ENCODE data around the gene CHCHD3. TPM values are rescaled to one million over a fixed set of nuclear protein-coding genes. Genes with fewer than 3 reads are reported as not detected.

Gene CHCHD3
- total and polyA plus RNA-seq, 9 of the 15 experiments (the other 6 are each of a cell fraction or from before 2014, with no cell fraction given) = 66.2 to 279 (median 204) TPM

- no peak for FAIRE-seq
- TF ChIP-seq GTF2E2 (tag; IDR thresholded peaks at IDR 0.05) = no peak
- TF ChIP-seq STAG1 (CRISPR knock-in tag; IDR thresholded peaks at IDR 0.05; ENCODE audit: borderline replicate concordance) = no peak
- no peak for TF ChIP-seq FOXA3 (CRISPR knock-in tag; conservative IDR thresholded peaks at IDR 0.05 in 1 of 2, IDR thresholded peaks at IDR 0.05 in 1 of 2)
- no peak for TF ChIP-seq MLLT1 (IDR thresholded peaks at IDR 0.05)
- no peak for TF ChIP-seq ZBTB12 (CRISPR knock-in tag; IDR thresholded peaks at IDR 0.05)
- no peak for TF ChIP-seq TAF15 (IDR thresholded peaks at IDR 0.05; ENCODE audit: low read depth, low read length)
- DNase-seq (ENCODE audit: extremely low read depth in 1 of 4, low spot score in 3 of 4) = no peak
- no TSS peak for BruUV-seq (replicated peaks)
- ChIA-PET POLR2A (interaction anchor here (0.5 kb wide), 1 partner anchor 67 kb away, joined by 3 read pairs; no protein-coding TSS in a partner anchor), CTCF (ENCODE audit: low intra/inter-chr PET ratio) (no interaction called here)
- Histone ChIP-seq H4K20me1 (replicated peaks; ENCODE audit: control insufficient read depth, insufficient read depth, low read length) (no peaks in the 10 kb centered on the region), H3K27me3 (ENCODE audit: control insufficient read depth in 2 of 2, insufficient read depth in 2 of 2, low read length in 2 of 2) (no peaks in the 10 kb centered on the region; a peak in 1 of 5 replicates), H3K9me3 (replicated peaks; ENCODE audit: control insufficient read depth, insufficient read depth, low read depth, low read length) (no peaks in the 10 kb centered on the region), H3K4me2 (ENCODE audit: insufficient read depth, low read length) (no peak overlapping the region), H3K9me1 (ENCODE audit: control insufficient read depth, insufficient read depth, low read length) (no peaks in the 10 kb centered on the region), H3K4me3 (no peak overlapping the region), H3K79me2 (ENCODE audit: control insufficient read depth, insufficient read depth, low read length) (peaks cover 70% of the 10 kb centered on the region), H3K9ac (ENCODE audit: insufficient read depth in 1 of 2, low read depth in 2 of 2, low read length in 2 of 2) (no peak overlapping the region), H3K27ac (ENCODE audit: extremely low read depth, low read depth, low read length) (no peak overlapping the region), H3K36me3 (ENCODE audit: control insufficient read depth, insufficient read depth, low read length) (peaks cover 8% of the 10 kb centered on the region; the same call in 2 of the 3 replicates), H3K4me1 (replicated peaks in 1 of 2; ENCODE audit: control insufficient read depth in 2 of 2, insufficient read depth in 2 of 2, low read length in 2 of 2) (no peaks in the 10 kb centered on the region), H2AFZ (ENCODE audit: low read depth, low read length) (no peak overlapping the region)
- intact Hi-C loops (cut with micrococcal nuclease) (no loop called here), in situ Hi-C loops (cut with MboI) (no loop called here)
- WGBS (ENCODE audit: insufficient coverage, low coverage, missing lambda C conversion rate) = 88% methylated on average over 5 of the region's 5 CpGs
- no peak for ATAC-seq
Measured at GRCh38 chr7:133029463-133029862, 52.4 kb downstream of the CHCHD3 start.

All from K562 (cell line).